Measurements from ENCODE around the gene PTPN1.
"Not testable (repeated sequence)": the region's sequence is repeated elsewhere in the genome, so short reads cannot be mapped to it uniquely, and the experiment has no call there.

Gene PTPN1

GRCh38 chr20:50509923-50510705 lies at the start of gene PTPN1:
Gene PTPN1, plus strand, starts transcription at chr20:50510383. Its CDS starts 145 bp downstream, at chr20:50510528.
- peak; percentile 99 for DNase-seq

- peak; percentile 85 for DNase-seq
Observed at GRCh38 chr20:50460608-50461267, 49.4 kb upstream of the PTPN1 start.

GRCh38 chr20:50462093-50462690 lies 48.0 kb upstream of the PTPN1 start:
- DNase-seq: no peak

DNA sequence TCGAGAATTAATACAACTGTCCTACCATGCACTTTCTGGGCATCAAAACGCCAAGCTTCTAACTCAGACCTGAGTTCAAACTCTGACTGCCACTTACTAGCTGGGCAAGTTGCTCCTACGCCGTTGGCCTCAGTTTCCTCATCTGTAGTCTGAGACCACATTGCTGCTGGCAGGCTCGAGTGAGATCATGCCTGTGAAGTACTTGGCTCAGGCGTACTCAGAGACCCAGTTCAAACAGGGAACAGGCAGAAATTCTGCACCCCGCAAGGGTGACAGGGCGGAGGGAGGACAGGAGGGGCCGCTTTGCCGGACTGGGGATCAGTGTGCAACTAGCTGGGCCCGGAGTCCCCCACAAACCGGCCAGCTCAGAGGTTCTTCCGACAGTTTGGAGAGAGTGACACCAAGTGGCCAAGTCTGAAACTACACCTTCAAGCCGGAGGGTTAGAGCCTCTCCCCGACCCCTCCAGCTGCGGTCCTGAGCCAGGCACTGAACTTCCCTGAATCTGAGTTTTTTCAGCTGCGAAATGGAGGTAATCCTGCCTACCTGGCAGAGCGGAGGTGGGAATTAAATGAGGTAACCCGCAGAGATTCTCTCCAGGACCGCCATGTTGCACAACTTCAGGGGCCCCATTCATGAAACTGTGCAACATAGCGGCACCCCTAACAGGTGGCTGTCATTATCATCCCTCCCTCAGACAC lies 46.0 kb upstream of the PTPN1 start:
- peak; percentile 68 for DNase-seq

GRCh38 chr20:50464725-50465650 lies 45.2 kb upstream of the PTPN1 start:
- DNase-seq: no peak

GRCh38 chr20:50467174-50467573 lies 43.0 kb upstream of the PTPN1 start:
- DNase-seq: no peak

DNA sequence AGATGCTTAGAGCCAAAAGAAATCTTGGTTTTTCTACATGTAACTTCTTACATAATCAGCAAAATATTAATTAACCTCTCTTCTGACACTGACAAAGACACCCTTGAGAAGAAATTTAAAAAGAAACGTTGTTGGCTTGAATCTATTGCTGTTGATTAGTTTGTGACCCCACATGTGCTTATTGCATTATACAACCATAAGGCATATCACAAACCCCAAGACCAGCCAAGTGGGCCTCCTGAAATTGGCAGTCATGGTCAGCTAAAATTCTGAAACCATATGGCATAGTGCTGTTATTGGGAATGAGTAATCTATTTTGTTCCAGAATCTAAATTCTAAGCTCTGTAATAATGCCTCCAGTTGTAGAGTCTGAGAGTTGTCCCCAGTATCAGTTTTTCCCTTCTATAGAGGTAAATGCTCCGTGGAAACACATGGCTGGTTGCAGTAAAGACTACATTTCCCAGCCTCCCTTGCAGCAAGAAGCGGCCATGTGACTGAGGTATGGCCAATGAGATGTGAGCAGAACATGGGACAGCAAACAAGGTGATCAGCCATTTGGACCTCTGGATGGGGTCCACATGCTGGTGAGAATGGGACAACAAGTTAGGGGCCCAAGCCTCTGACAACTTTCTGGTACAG lies 42.3 kb upstream of the PTPN1 start:
- peak; percentile 46 for DNase-seq

GRCh38 chr20:50468378-50468798 lies 41.8 kb upstream of the PTPN1 start:
- DNase-seq: no peak

DNA sequence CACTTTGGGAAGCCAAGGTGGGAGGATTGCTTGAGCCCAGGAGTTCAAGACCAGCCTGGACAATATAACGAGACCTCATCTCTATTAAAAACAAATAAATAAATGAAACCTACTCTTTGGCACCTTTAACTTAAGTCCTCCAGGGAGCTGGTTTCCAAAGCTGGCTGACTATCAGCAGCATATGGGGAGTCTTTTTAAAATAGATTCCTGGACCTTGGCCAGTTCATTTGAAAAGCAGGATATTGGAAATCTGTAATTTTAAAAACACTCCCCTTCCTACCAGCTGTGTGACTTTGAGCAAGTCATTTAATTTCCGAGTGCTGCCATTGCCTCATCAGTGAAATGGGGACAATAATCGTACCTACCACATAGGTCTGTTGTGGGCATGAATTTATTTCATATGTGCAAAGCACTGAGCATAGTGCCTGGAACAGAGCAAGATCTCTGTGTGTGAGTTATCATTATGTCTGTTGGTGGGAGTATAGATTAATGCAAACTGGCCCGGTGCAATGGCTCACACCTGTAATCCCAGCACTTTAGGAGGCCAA lies 40.9 kb upstream of the PTPN1 start:
- no peak for DNase-seq

GRCh38 chr20:50469796-50470195 lies 40.4 kb upstream of the PTPN1 start:
- no peak for DNase-seq

GRCh38 chr20:50470264-50470858 lies 39.8 kb upstream of the PTPN1 start:
- no peak for DNase-seq

GRCh38 chr20:50471231-50471630 lies 39.0 kb upstream of the PTPN1 start:
- DNase-seq: no peak

DNA sequence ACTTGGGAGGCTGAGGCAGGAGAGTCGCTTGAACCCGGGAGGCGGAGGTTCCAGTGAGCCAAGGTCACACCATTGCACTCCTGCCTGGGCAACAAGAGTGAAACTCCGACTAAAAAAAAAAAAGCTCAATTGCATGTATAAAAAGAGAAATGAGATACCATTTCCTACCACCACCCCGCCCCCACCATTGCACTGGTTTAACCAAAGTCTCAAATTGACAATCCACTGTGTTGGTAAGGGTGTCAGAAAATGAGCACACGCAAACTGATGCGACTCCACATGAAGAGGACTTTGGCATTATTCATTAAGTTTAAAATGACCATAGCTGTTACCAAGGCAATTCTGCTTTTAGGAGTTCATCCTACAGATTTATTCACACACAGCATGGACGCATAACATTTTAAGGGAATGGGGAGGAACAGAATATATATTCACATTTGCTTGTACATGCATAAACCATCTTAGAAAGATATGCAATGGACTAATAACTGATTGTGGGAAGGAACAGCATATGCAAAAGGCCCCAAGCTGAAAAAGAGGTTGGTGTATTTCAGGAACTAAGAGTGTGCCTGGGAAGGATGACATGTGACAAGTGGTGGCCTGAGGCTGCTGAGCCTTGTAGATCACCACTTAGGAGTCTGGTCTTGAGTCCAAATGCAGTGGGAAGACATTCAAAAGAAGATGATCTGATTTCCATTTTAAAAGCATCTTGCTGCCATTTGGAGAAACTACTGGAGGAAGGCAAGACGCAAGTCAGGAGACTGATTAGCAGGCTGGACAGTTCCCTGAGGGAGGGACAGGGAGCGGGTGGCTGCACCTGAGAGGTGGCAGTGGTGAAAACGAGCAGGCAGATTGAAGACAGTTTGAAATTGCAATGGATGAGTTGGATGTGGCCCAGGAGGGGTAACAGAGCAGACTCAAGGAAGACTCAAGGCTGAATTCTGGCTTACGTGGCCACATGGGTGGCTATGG lies 37.2 kb upstream of the PTPN1 start:
- no peak for DNase-seq

GRCh38 chr20:50474356-50474755 lies 35.8 kb upstream of the PTPN1 start:
- DNase-seq: not testable (repeated sequence)

DNA sequence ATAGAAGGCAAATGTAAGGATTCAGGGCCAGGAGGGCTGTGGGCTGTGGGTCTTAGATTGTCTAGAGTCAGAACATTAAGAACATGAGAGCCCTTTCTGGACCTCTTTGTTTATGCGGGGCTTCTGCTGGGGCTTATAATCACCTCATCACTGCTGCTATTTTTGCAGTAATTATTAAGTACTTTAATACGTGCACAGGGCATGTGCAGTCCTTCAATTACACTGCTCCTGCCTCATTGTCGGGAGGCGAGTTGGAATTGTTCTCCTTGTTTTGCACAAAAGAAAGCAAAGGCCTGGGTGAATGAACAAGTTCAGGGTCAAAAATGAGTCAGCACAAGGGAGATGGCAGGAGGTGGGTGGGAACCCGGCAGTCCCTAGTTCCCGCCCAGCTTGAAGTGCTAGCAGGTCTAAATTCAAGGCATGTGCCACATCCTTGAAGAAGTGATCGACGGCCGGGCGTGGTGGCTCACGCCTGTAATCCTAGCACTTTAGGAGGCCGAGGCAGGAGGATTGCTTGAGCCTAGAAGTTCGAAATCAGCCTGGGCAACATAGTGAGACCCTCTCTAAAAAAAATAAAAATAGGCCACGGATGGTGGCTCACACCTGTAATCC lies 34.4 kb upstream of the PTPN1 start:
- no peak for DNase-seq

- no peak for DNase-seq
Observed at GRCh38 chr20:50477239-50477872, 32.8 kb upstream of the PTPN1 start.

DNA sequence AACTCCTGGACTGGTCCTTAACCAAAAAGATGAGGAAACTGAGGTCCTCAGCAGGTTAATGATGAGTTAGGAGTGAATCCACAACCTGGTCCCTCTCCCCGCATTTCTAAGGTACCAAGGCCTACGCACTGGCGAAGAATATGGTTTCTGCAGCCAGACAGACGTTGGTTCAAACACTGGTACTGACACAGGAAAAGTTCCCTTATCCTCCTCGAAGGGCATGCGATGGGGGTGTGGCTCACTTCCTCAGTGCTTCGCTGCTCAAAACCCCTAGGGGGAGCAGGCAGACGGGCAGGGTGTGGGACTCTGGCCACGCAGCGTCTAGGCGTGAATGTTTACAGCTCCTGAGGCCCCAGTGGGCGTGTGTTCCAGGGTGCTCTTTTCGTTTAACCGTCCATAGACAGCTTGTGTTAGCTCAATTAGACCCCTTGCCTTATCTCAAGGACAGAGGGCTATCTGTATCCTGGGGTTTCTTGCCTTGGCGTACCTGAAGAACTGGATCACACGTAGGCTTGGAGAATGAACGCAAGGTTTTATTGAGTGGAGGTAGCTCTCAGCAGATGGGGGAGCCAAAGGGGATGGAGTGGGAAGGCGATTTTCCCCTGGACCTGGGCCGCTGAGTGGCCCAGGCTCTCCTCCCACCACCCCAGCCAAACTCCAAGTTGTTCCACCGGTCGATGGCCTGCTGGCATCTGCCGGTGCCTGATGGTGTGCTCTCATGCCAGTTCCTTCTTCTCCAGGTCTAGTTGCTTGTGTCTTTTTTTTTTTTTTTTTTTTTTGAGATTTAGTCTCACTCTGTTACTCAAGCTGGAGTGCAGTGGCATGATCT lies 31.8 kb upstream of the PTPN1 start:
- peak; percentile 92 for DNase-seq

- no peak for DNase-seq
Observed at GRCh38 chr20:50481741-50482140, 28.4 kb upstream of the PTPN1 start.
